ENCODE results near the gene OR6A2.

DNA sequence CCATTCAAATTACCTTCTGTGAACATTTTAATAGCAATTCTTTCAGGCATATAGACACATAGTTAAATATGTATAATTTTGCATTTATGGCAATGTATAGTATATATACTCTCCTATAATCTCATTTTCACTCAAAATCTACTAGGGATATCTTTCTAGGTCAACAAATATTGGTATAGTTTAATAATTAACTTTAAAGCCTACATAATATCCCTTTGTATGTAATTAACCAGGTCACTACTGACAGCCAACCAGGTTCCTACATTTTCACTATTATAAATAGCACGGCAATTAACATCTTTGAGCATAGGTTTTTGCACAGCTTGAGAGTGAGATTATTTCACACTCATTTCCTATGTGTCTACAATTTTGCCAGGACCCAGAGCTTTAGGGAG lies 43.5 kb downstream of the OR6A2 start:
- TF ChIP-seq EP300 (IDR thresholded peaks at IDR 0.05) (no peak), CTCF (IDR thresholded peaks at IDR 0.05) (no peak)
